ENCODE results near the gene ABCC5. TPM values are rescaled to one million over a fixed set of nuclear protein-coding genes. Genes with fewer than 3 reads are reported as not detected.
"Not testable (repeated sequence)": the region's sequence is repeated elsewhere in the genome, so short reads cannot be mapped to it uniquely, and the experiment has no call there.

The ABCC5 gene
- total RNA-seq, 1 donor from 2014 or later, result 52.0 TPM

DNA sequence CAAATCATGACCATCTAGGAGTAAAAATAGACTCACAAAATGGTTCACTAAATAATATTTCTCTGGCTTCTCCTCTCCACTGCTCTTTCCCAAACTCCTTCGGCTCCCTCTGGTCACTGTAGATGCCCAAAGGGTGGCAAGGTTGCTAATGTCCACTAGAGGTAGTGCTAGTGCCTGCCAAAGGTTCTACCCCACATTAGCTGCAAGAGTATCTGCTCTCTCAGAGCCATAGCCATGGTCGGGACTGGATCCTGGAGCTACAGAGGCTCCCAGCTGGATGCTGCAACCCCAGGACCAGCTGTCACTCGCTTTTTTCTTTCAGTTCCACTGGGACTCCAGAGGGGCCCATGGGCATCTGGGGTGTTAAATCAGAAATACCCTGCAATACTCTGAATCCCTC, 22.3 kb upstream of the ABCC5 start:
- no peak overlapping the region for H3K9ac ChIP-seq (ENCODE audit: low read length)
- H4K20me1 ChIP-seq (ENCODE audit: insufficient read depth, low read length), result no peaks in the 10 kb centered on the region
- Mint-ChIP-seq H3K4me1 (ENCODE audit: low read depth, unreplicated experiment) (no peaks in the 10 kb centered on the region), H3K27ac (ENCODE audit: unreplicated experiment) (no peak overlapping the region), H3K27me3 (ENCODE audit: low read depth, unreplicated experiment) (peaks cover 23% of the 10 kb centered on the region), H3K4me3 (ENCODE audit: unreplicated experiment) (no peak overlapping the region), H3K36me3 (ENCODE audit: low read depth, unreplicated experiment) (no peaks in the 10 kb centered on the region), H3K9me3 (ENCODE audit: unreplicated experiment) (no peaks in the 10 kb centered on the region)
- no peaks in the 10 kb centered on the region for H3K9me3 ChIP-seq (ENCODE audit: insufficient read depth, low read depth, low read length)
- no peak for FAIRE-seq
- H3K4me2 ChIP-seq (ENCODE audit: low read length), result no peak overlapping the region
- H3K36me3 ChIP-seq (ENCODE audit: insufficient read depth, low read length), result no peaks in the 10 kb centered on the region
- H3K27ac ChIP-seq (ENCODE audit: low read depth, low read length), result no peak overlapping the region
- TF ChIP-seq, protein P1, sequence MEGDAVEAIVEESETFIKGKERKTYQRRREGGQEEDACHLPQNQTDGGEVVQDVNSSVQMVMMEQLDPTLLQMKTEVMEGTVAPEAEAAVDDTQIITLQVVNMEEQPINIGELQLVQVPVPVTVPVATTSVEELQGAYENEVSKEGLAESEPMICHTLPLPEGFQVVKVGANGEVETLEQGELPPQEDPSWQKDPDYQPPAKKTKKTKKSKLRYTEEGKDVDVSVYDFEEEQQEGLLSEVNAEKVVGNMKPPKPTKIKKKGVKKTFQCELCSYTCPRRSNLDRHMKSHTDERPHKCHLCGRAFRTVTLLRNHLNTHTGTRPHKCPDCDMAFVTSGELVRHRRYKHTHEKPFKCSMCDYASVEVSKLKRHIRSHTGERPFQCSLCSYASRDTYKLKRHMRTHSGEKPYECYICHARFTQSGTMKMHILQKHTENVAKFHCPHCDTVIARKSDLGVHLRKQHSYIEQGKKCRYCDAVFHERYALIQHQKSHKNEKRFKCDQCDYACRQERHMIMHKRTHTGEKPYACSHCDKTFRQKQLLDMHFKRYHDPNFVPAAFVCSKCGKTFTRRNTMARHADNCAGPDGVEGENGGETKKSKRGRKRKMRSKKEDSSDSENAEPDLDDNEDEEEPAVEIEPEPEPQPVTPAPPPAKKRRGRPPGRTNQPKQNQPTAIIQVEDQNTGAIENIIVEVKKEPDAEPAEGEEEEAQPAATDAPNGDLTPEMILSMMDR (IDR thresholded peaks at IDR 0.05; ENCODE audit: insufficient read depth, low read depth, low read length), result peak; percentile 20
- TF ChIP-seq EZH2 (IDR thresholded peaks at IDR 0.05; ENCODE audit: insufficient read depth, low read length), result no peak
- no peaks in the 10 kb centered on the region for H3K79me2 ChIP-seq (ENCODE audit: insufficient read depth, low read length)
- peaks cover 5% of the 10 kb centered on the region for H3K27me3 ChIP-seq (ENCODE audit: insufficient read depth, low read length)
- no peak overlapping the region for H2AFZ ChIP-seq (ENCODE audit: low read depth, low read length)
- no peak overlapping the region for H3K4me3 ChIP-seq (ENCODE audit: insufficient read depth, low read depth, low read length)
- DNase-seq (ENCODE audit: low read depth), result no peak
- no peaks in the 10 kb centered on the region for H3K4me1 ChIP-seq (ENCODE audit: insufficient read depth, low read length)

DNA sequence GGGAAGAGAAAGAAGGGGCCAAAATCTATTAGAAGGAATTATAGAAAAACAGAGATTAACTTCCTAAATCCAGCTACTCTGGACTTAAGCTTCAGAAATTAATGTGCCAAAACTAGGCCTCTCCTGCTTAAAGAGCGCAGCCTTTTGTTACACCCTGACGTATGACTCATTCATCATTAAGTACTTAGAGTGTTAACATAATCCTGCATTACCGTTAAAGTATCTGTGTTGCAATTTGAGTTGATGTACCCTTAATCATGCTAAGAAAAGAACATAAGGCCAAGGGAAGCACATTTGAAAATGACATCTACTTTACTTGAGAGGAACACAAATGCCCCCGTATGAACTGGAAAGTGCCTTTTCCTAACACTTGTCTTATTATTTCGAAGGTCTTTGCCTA, 21.7 kb upstream of the ABCC5 start:
- Histone ChIP-seq H3K27me3 (ENCODE audit: insufficient read depth, low read length) (peaks cover 6% of the 10 kb centered on the region), H3K4me3 (ENCODE audit: insufficient read depth, low read depth, low read length) (no peak overlapping the region), H3K4me1 (ENCODE audit: insufficient read depth, low read length) (no peaks in the 10 kb centered on the region), H3K79me2 (ENCODE audit: insufficient read depth, low read length) (no peaks in the 10 kb centered on the region), H3K9ac (ENCODE audit: low read length) (no peak overlapping the region), H3K9me3 (ENCODE audit: insufficient read depth, low read depth, low read length) (no peaks in the 10 kb centered on the region), H3K4me2 (ENCODE audit: low read length) (no peak overlapping the region), H2AFZ (ENCODE audit: low read depth, low read length) (no peak overlapping the region), H3K36me3 (ENCODE audit: insufficient read depth, low read length) (no peaks in the 10 kb centered on the region), H4K20me1 (ENCODE audit: insufficient read depth, low read length) (no peaks in the 10 kb centered on the region), H3K27ac (ENCODE audit: low read depth, low read length) (no peak overlapping the region)
- H3K4me1 Mint-ChIP-seq (ENCODE audit: low read depth, unreplicated experiment), result no peaks in the 10 kb centered on the region
- no peaks in the 10 kb centered on the region for H3K9me3 Mint-ChIP-seq (ENCODE audit: unreplicated experiment)
- peaks cover 21% of the 10 kb centered on the region for H3K27me3 Mint-ChIP-seq (ENCODE audit: low read depth, unreplicated experiment)
- TF ChIP-seq, protein P1 (IDR thresholded peaks at IDR 0.05; ENCODE audit: insufficient read depth, low read depth, low read length), result no peak
- no peak for TF ChIP-seq EZH2 (IDR thresholded peaks at IDR 0.05; ENCODE audit: insufficient read depth, low read length)
- no peak overlapping the region for H3K27ac Mint-ChIP-seq (ENCODE audit: unreplicated experiment)
- no peaks in the 10 kb centered on the region for H3K36me3 Mint-ChIP-seq (ENCODE audit: low read depth, unreplicated experiment)
- FAIRE-seq (no peak), DNase-seq (ENCODE audit: low read depth) (peak; percentile 47)
- H3K4me3 Mint-ChIP-seq (ENCODE audit: unreplicated experiment), result no peak overlapping the region

DNA sequence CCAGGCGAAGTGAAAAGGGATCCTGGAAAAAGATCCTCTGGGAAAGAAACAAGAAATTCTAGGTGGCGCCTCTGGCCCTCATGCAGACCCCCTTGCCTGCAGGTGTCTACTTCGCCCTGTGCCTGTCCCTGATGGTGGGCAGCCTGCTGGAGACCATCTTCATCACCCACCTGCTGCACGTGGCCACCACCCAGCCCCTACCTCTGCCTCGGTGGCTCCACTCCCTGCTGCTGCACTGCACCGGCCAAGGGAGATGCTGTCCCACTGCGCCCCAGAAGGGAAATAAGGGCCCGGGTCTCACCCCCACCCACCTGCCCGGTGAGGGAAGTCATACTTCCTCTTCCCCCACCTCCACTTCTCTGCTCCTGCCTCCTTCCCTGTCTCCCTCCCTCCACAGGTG, 20.6 kb upstream of the ABCC5 start:
- not testable (repeated sequence) for H3K4me3 ChIP-seq (ENCODE audit: insufficient read depth, low read depth, low read length); H3K9ac ChIP-seq (ENCODE audit: low read length); H3K4me1 ChIP-seq (ENCODE audit: insufficient read depth, low read length); H3K9me3 ChIP-seq (ENCODE audit: insufficient read depth, low read depth, low read length); H3K4me2 ChIP-seq (ENCODE audit: low read length); H2AFZ ChIP-seq (ENCODE audit: low read depth, low read length); H3K4me3 Mint-ChIP-seq (ENCODE audit: unreplicated experiment); H3K27ac Mint-ChIP-seq (ENCODE audit: unreplicated experiment); DNase-seq (ENCODE audit: low read depth); H3K36me3 ChIP-seq (ENCODE audit: insufficient read depth, low read length); H4K20me1 ChIP-seq (ENCODE audit: insufficient read depth, low read length); H3K27ac ChIP-seq (ENCODE audit: low read depth, low read length); H3K36me3 Mint-ChIP-seq (ENCODE audit: low read depth, unreplicated experiment); H3K4me1 Mint-ChIP-seq (ENCODE audit: low read depth, unreplicated experiment); H3K9me3 Mint-ChIP-seq (ENCODE audit: unreplicated experiment); H3K79me2 ChIP-seq (ENCODE audit: insufficient read depth, low read length); H3K27me3 ChIP-seq (ENCODE audit: insufficient read depth, low read length); FAIRE-seq
- H3K27me3 Mint-ChIP-seq (ENCODE audit: low read depth, unreplicated experiment), result peaks cover 21% of the 10 kb centered on the region

Measured in astrocyte (in vitro differentiated cells and primary cell).